ENCODE data around the gene STYXL2. TPM values are rescaled to one million over a fixed set of nuclear protein-coding genes. Genes with fewer than 3 reads are reported as not detected.

The STYXL2 gene
- under 0.01 TPM in 1 of 2 replicates, not detected in the other for total RNA-seq

DNA sequence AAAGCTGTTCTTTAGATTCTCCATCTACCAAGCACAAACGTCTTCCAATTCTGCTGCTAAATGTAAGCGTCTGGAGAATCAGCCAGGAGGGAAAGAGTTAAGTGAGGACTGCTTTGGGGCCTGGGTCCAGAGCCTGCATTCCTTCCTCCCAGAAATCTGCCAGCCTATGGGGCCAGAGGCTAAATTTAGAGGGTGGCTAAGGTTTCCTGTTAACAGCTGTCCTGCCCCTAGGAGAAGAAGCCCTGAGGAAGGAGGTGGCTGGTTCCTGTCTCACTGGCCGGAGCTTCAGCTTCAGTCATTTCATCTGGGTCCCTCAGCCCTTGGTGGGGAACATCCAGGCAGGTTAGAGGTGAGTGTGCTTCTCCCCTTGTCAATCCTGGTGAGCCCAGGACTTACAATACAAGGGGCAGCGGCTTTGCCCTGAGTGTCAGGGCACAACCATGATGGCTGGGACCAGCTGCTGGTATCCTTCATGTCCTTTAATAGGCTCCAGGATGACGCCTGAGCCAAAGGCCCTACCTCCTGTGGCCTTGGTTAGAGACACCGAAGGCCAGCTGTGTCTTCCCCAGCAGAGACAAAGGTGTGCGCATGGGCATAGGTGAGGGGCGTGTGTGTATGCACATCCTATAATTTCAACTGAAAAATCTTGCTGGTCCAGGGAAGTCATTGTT is at the start of gene STYXL2:
STYXL2 (plus strand) TSS at position 230 of the 671 bp plus-strand sequence. CDS start 775 bp downstream, outside the sequence.

DNA sequence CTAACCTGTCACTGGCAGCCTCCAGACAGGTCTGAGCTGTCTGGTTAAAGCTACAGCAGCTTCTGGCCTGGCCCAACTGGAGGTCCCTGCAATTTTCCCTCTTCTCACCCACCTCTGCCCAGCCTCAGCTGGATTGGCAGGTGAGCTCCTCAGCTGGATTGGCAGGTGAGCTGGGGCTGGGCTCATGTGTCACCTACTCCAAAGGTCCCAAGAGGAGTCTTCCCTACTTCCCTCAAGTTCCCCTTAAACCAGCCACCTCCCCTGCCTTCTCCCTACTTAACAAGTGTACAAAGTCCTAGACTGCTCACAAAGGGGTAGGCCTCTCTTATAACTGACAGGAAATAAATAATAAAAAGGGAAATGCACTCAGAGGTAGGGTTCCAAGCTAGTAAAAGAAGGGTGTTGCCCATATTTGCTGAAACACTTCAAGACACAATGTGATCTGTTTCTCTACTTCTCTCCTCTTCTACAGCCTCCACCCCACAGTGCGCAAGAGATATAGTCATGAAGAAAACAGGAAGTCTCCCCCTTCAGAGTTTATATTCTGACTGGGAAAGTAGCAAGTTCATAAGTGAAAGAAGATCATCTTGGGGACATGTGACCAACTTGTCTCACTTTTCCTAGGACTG is 3.4 kb upstream of the STYXL2 start, which contains the start of gene GPA33:
GPA33 (minus strand) TSS at position 64 of the 629 bp plus-strand sequence. CDS start 90 bp downstream, outside the sequence.

Other genes starting within 250 kb of the STYXL2 start
- 11.6 and 17.7 TPM in 2 replicates for gene TADA1, start 217.8 kb upstream of the STYXL2 start, total RNA-seq
- gene ILDR2, start 118.5 kb upstream of the STYXL2 start, total RNA-seq = 0.21 and 3.1 TPM in 2 replicates
- gene MAEL, start 104.8 kb upstream of the STYXL2 start, total RNA-seq = not detected in 2 replicates
- gene GPA33, start 3.7 kb upstream of the STYXL2 start, total RNA-seq = not detected in 2 replicates
- 3.6 and 4.5 TPM in 2 replicates for gene POU2F1, start 126.8 kb downstream of the STYXL2 start, total RNA-seq